H9 (cell line): ENCODE data around the gene MYB. TPM values are rescaled to one million over a fixed set of nuclear protein-coding genes. Genes with fewer than 3 reads are reported as not detected.

Experiments used
- DNase-seq: peaks from one replicate; pipeline ENCODE4 v3.0.0-alpha.2; 2017
- H2AFZ ChIP-seq: one replicate; pipeline ENCODE4 v1.6.1; 2013; ENCODE audit warnings: mild to moderate bottlenecking, low read length, control low read depth, moderate library complexity
- H2AK5ac ChIP-seq: 2 replicates; pipeline ENCODE4 v1.6.1; 2013; ENCODE audit warnings: low read length, control low read depth, mixed read lengths; ENCODE audit not compliant: insufficient read length
- H2BK120ac ChIP-seq: one replicate; pipeline ENCODE4 v1.6.1; 2013; ENCODE audit warnings: low read depth, mild to moderate bottlenecking, low read length, control low read depth, inconsistent platforms; ENCODE audit not compliant: poor library complexity, severe bottlenecking
- H2BK12ac ChIP-seq: 2 replicates; pipeline ENCODE4 v1.6.1; 2013; ENCODE audit warnings: low read length, control low read depth, mixed read lengths, low read depth; ENCODE audit not compliant: insufficient read length
- H2BK15ac ChIP-seq: 2 replicates; pipeline ENCODE4 v1.6.1; 2013; ENCODE audit warnings: low read depth, low read length, control low read depth
- H2BK20ac ChIP-seq: one replicate; pipeline ENCODE4 v1.6.1; 2013; ENCODE audit warnings: low read depth, mild to moderate bottlenecking, low read length, control low read depth, inconsistent platforms; ENCODE audit not compliant: poor library complexity, severe bottlenecking
- H2BK5ac ChIP-seq: 2 replicates; pipeline ENCODE4 v1.6.1; 2013; ENCODE audit warnings: low read length, control low read depth, mixed read lengths; ENCODE audit not compliant: insufficient read length
- H3K14ac ChIP-seq: 2 replicates; pipeline ENCODE4 v1.6.1; 2013; ENCODE audit warnings: low read length, control low read depth; ENCODE audit not compliant: insufficient read depth
- H3K18ac ChIP-seq: 2 replicates; pipeline ENCODE4 v1.6.1; 2013; ENCODE audit warnings: low read depth, mild to moderate bottlenecking, mixed read lengths, low read length, control low read depth; ENCODE audit not compliant: insufficient read length
- H3K23ac ChIP-seq: 2 replicates; pipeline ENCODE4 v1.6.1; 2013; ENCODE audit warnings: low read length, control low read depth, mixed read lengths, low read depth; ENCODE audit not compliant: insufficient read length
- H3K23me2 ChIP-seq: 2 replicates; pipeline ENCODE4 v1.6.1; 2013; ENCODE audit warnings: low read depth, mild to moderate bottlenecking, mixed read lengths, low read length, control low read depth; ENCODE audit not compliant: insufficient read length, poor library complexity, severe bottlenecking
- H3K27ac ChIP-seq: 2 replicates; pipeline ENCODE4 v1.5.1; 2013; ENCODE audit warnings: low read length, control low read depth, mixed read lengths, low read depth; ENCODE audit not compliant: insufficient read length
- H3K27me3 ChIP-seq: 2 replicates; pipeline ENCODE4 v1.6.1; 2013; ENCODE audit warnings: low read length, control low read depth, inconsistent platforms; ENCODE audit not compliant: insufficient read depth
- H3K4ac ChIP-seq: 2 replicates; pipeline ENCODE4 v1.6.1; 2013; ENCODE audit warnings: low read depth, mild to moderate bottlenecking, control low read depth, inconsistent platforms, low read length, moderate library complexity
- H3K4me1 ChIP-seq: 2 replicates; pipeline ENCODE4 v1.6.1; 2013; ENCODE audit warnings: low read length, control low read depth, inconsistent platforms; ENCODE audit not compliant: insufficient read depth
- H3K4me2 ChIP-seq: 2 replicates; pipeline ENCODE4 v1.6.1; 2013; ENCODE audit warnings: low read length, control low read depth, mixed read lengths; ENCODE audit not compliant: insufficient read length, insufficient read depth
- H3K56ac ChIP-seq: 2 replicates; pipeline ENCODE4 v1.6.1; 2013; ENCODE audit warnings: low read depth, mild to moderate bottlenecking, mixed read lengths, low read length, control low read depth; ENCODE audit not compliant: insufficient read length
- H3K79me1 ChIP-seq: 2 replicates; pipeline ENCODE4 v1.6.1; 2013; ENCODE audit warnings: low read depth, mild to moderate bottlenecking, moderate library complexity, low read length, control low read depth, inconsistent platforms; ENCODE audit not compliant: insufficient read depth, poor library complexity, severe bottlenecking
- H3K79me2 ChIP-seq: 2 replicates; pipeline ENCODE4 v1.6.1; 2013; ENCODE audit warnings: low read length, control low read depth, inconsistent platforms; ENCODE audit not compliant: insufficient read depth
- H3K9ac ChIP-seq: 2 replicates; pipeline ENCODE4 v1.6.1; 2013; ENCODE audit warnings: low read length, control low read depth, mixed read lengths; ENCODE audit not compliant: insufficient read length; ENCODE audit errors: extremely low read depth
- H3K9me3 ChIP-seq: one replicate; pipeline ENCODE4 v1.6.1; 2013; ENCODE audit warnings: low read depth, low read length, inconsistent platforms; ENCODE audit not compliant: control insufficient read depth
- H3T11ph ChIP-seq: one replicate; pipeline ENCODE4 v1.6.1; 2013; ENCODE audit warnings: mild to moderate bottlenecking, low read length, control low read depth, inconsistent platforms
- H4K20me1 ChIP-seq: one replicate; pipeline ENCODE4 v1.6.1; 2013; ENCODE audit not compliant: control insufficient read depth, insufficient read length, insufficient read depth
- H4K5ac ChIP-seq: 2 replicates; pipeline ENCODE4 v1.6.1; 2013; ENCODE audit warnings: low read depth, mild to moderate bottlenecking, mixed read lengths, low read length, control low read depth; ENCODE audit not compliant: insufficient read length
- H4K8ac ChIP-seq: replicated peaks from 2 replicates; pipeline ENCODE4 v1.6.1; 2013; ENCODE audit warnings: low read length, control low read depth, mixed read lengths, low read depth; ENCODE audit not compliant: insufficient read length
- H4K91ac ChIP-seq: 2 replicates; pipeline ENCODE4 v1.6.1; 2013; ENCODE audit warnings: low read depth, mild to moderate bottlenecking, moderate library complexity, mixed read lengths, low read length, control low read depth; ENCODE audit not compliant: insufficient read length
- H3K27ac Mint-ChIP-seq, 3 experiments: 2 replicates in 2 of 3; 3 replicates in 1 of 3; pipeline ENCODE4 v1.8.0; 2020 to 2021; ENCODE audit warnings: mixed read lengths in 3 of 3, mild to moderate bottlenecking in 1 of 3, moderate library complexity in 1 of 3
- H3K27me3 Mint-ChIP-seq: 2 replicates; pipeline ENCODE4 v1.8.0; 2021; ENCODE audit warnings: low read depth, mild to moderate bottlenecking, moderate library complexity, mixed read lengths
- H3K36me3 Mint-ChIP-seq, 3 experiments: 2 replicates in 2 of 3; 3 replicates in 1 of 3; pipeline ENCODE4 v1.8.0; 2020 to 2021; ENCODE audit warnings: low read depth in 3 of 3, mixed read lengths in 3 of 3; ENCODE audit not compliant: insufficient read depth in 1 of 3
- H3K4me1 Mint-ChIP-seq, 2 experiments: 2 replicates each; pipeline ENCODE4 v1.8.0; 2020; ENCODE audit warnings: mixed read lengths in 2 of 2
- H3K4me3 Mint-ChIP-seq, 2 experiments: 2 replicates in 1 of 2; 3 replicates in 1 of 2; pipeline ENCODE4 v1.8.0; 2020 to 2021; ENCODE audit warnings: mild to moderate bottlenecking in 2 of 2, mixed read lengths in 2 of 2, moderate library complexity in 1 of 2
- H3K9me3 Mint-ChIP-seq, 2 experiments: 2 replicates in 1 of 2; 3 replicates in 1 of 2; pipeline ENCODE4 v1.8.0; 2020; ENCODE audit warnings: mild to moderate bottlenecking in 2 of 2, mixed read lengths in 2 of 2, moderate library complexity in 1 of 2
- whole genome bisulfite sequencing: extraction: QIAGEN DNeasy Blood & Tissue Kit; methylation state at CpG from one replicate; pipeline ENCODE4 v1.1.7; 2013; ENCODE audit warnings: missing lambda C conversion rate, low lambda C conversion rate, mixed read lengths; ENCODE audit not compliant: insufficient read length; ENCODE audit errors: extremely low coverage; 5-methylcytosine and 5-hydroxymethylcytosine counted together
- total RNA-seq: library from RNA; stranded (reverse); gene quantifications from 2 replicates; pipeline ENCODE4 v1.2.1, GENCODE V29; 2021
- TF ChIP-seq, protein P1 (sequence below): fragments of 200-600 bp; sonication (generic); conservative IDR thresholded peaks from 3 replicates; pipeline ENCODE4 v1.8.0; 2021; ENCODE audit warnings: antibody characterized with exemption, mild to moderate bottlenecking

Gene MYB
- total RNA-seq, 1 experiment from 2014 or later = 5.8 TPM

- Mint-ChIP-seq H3K4me1 (peaks cover 3 to 12% of the 10 kb centered on the region in 2 experiments; a peak in 3 of 4 replicates), H3K27me3 (no peaks in the 10 kb centered on the region; the same call in 1 of the 2 replicates), H3K9me3 (no peaks in the 10 kb centered on the region), H3K27ac (no peak overlapping the region), H3K4me3 (no peak overlapping the region), H3K36me3 (no peaks in the 10 kb centered on the region)
- Histone ChIP-seq H3T11ph (no peak overlapping the region), H3K56ac (no peak overlapping the region), H4K8ac (no peak overlapping the region), H3K4me1 (no peaks in the 10 kb centered on the region), H2BK20ac (no peak overlapping the region), H4K20me1 (no peaks in the 10 kb centered on the region), H4K5ac (no peak overlapping the region), H2AK5ac (no peak overlapping the region), H3K23ac (no peak overlapping the region), H3K4me2 (no peak overlapping the region), H3K79me1 (no peaks in the 10 kb centered on the region), H2BK120ac (no peak overlapping the region), H2BK12ac (no peak overlapping the region), H3K4ac (no peak overlapping the region), H3K14ac (no peak overlapping the region), H2BK5ac (no peak overlapping the region), H3K27me3 (no peaks in the 10 kb centered on the region), H2BK15ac (no peak overlapping the region), H3K18ac (no peak overlapping the region), H3K27ac (no peak overlapping the region), H3K9ac (no peak overlapping the region), H3K9me3 (no peaks in the 10 kb centered on the region), H2AFZ (no peak overlapping the region), H3K79me2 (no peaks in the 10 kb centered on the region), H4K91ac (no peak overlapping the region), H3K23me2 (no peaks in the 10 kb centered on the region)
- no CpG with 5 or more reads among the region's 1 CpG for WGBS
- TF ChIP-seq, protein P1, sequence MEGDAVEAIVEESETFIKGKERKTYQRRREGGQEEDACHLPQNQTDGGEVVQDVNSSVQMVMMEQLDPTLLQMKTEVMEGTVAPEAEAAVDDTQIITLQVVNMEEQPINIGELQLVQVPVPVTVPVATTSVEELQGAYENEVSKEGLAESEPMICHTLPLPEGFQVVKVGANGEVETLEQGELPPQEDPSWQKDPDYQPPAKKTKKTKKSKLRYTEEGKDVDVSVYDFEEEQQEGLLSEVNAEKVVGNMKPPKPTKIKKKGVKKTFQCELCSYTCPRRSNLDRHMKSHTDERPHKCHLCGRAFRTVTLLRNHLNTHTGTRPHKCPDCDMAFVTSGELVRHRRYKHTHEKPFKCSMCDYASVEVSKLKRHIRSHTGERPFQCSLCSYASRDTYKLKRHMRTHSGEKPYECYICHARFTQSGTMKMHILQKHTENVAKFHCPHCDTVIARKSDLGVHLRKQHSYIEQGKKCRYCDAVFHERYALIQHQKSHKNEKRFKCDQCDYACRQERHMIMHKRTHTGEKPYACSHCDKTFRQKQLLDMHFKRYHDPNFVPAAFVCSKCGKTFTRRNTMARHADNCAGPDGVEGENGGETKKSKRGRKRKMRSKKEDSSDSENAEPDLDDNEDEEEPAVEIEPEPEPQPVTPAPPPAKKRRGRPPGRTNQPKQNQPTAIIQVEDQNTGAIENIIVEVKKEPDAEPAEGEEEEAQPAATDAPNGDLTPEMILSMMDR = no peak
- DNase-seq = no peak
Observed at GRCh38 chr6:135137826-135138225, 43.3 kb upstream of the MYB start.
